Measurements from ENCODE around the gene CTSK.

DNA sequence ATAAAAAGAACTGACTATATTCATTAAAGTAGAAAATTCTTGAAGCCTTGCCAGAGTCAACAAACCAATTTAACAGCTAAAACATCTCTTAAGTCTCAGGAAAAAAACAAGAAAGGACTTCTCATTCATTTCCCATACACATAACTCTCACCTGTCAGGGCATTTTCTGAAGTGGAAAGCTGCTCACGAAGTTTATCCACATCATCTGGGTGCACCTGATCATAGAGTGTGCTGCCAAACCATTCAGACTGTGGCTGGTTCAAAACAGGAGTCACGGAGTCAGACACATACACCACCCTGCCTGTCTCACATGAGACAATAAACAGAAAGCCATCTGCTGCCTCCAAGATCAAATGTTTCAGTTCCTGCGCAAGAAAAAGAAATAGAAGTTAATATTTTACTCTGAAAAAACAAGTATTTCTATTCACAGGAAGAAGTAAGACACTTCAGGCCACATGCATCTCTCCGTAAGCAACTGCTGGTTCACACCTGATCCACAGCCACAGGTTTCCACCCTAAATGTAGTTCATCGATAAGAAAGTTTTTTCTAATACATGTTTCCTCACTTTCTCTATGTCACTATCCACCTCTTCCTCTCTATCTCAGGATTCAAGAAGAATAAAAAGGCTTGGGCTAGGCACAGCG, 28.2 kb upstream of the CTSK start:
- TF ChIP-seq, protein P1, sequence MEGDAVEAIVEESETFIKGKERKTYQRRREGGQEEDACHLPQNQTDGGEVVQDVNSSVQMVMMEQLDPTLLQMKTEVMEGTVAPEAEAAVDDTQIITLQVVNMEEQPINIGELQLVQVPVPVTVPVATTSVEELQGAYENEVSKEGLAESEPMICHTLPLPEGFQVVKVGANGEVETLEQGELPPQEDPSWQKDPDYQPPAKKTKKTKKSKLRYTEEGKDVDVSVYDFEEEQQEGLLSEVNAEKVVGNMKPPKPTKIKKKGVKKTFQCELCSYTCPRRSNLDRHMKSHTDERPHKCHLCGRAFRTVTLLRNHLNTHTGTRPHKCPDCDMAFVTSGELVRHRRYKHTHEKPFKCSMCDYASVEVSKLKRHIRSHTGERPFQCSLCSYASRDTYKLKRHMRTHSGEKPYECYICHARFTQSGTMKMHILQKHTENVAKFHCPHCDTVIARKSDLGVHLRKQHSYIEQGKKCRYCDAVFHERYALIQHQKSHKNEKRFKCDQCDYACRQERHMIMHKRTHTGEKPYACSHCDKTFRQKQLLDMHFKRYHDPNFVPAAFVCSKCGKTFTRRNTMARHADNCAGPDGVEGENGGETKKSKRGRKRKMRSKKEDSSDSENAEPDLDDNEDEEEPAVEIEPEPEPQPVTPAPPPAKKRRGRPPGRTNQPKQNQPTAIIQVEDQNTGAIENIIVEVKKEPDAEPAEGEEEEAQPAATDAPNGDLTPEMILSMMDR (conservative IDR thresholded peaks at IDR 0.05; ENCODE audit: low read depth, low read length) = no peak
- TF ChIP-seq EZH2 (IDR thresholded peaks at IDR 0.05; ENCODE audit: borderline replicate concordance, low read depth, low read length, poor library complexity, severe bottlenecking) = no peak
